ENCODE results near the gene RSKR.

RSKR gene

GRCh38 chr17:28622186-28622585, 8.2 kb upstream of the RSKR start:
- no peak overlapping the region for H3K4me3 ChIP-seq (replicated peaks; ENCODE audit: low read depth, low read length)
- TF ChIP-seq CTCF (IDR thresholded peaks at IDR 0.05; ENCODE audit: low read depth, low read length, missing control alignments), result no peak
- DNase-seq (ENCODE audit: extremely low read depth, low read depth), result no peak

DNA sequence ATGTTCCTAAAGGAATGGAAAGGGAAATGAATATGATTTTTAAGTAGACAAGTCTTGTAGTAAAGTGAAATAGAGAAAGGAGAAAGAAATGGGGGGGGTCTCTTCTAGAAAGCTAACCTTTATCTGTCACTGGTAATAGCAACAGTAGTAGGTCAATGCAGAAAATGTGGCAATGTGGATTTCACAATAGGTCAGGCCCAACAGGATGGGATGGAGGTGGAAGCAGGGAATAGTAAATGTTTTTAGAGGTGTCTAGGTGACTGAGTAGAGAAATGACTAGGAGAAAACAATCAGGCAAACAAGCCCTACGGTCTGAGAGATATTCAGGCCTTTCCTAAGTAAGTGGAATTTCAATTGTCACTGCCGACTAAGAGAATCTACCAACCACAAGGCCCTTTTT, 6.0 kb upstream of the RSKR start:
- no peak for TF ChIP-seq CTCF (IDR thresholded peaks at IDR 0.05; ENCODE audit: low read depth, low read length, missing control alignments)
- DNase-seq (ENCODE audit: extremely low read depth, low read depth), result no peak
- no peak overlapping the region for H3K4me3 ChIP-seq (replicated peaks; ENCODE audit: low read depth, low read length)

- H3K4me3 ChIP-seq (replicated peaks; ENCODE audit: low read depth, low read length), result no peak overlapping the region
- DNase-seq (ENCODE audit: extremely low read depth, low read depth), result no peak
- TF ChIP-seq CTCF (IDR thresholded peaks at IDR 0.05; ENCODE audit: low read depth, low read length, missing control alignments), result no peak
These were observed 4.5 kb upstream of the RSKR start for GRCh38 chr17:28618464-28618863.

DNA sequence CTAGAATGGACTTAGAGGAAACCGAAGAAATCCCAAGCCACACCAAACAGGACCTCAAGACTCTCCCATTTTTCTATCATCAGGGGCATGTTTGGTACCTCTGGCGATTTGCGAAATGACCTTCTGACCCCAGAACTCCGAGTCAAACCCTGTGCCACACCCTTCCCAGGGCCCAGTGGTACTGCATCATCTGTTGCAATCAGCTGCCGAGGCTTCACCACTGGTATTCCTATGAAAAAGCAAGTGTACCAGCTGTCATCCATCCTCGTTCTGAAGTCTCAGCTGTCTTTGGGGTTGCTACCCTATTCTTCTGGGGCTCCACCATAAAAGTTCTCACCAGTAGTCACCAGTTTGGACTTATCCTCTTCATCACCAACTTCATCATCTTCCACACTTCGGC, 2.3 kb upstream of the RSKR start:
- H3K4me3 ChIP-seq (replicated peaks; ENCODE audit: low read depth, low read length), result no peak overlapping the region
- DNase-seq (ENCODE audit: extremely low read depth, low read depth), result no peak
- no peak for TF ChIP-seq CTCF (IDR thresholded peaks at IDR 0.05; ENCODE audit: low read depth, low read length, missing control alignments)

DNA sequence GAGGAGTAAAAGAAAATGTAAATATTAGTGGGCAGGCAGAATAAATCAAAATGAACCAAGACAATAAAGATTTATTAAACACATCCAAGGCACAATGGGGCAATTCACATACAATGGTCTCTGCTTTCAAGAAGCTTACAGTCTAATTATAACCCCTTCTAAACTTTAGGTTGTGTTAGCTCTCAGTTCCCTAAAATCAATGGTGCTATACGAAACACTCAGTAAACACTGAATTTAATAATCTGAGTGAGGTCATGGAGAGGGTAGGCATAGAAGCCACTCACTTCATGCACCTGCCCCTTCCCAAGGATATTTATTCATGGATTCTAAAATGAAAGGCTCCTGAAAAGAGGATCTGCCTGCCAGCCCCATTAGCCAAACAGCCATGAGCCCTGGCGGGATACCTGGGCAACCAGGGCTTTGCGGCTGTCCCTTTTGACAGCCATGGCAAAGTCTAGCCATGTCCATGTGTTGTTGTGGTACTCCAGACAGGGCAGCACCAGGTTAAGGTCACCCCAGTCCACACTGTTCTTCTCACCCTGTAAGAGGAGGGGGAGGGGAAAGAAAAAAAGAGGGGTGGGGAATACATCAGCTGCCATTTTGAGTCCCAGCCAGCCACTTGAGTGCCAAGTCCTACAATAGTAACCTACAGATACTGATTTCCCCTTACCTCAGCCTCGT, 1.4 kb upstream of the RSKR start:
- no peak for DNase-seq (ENCODE audit: extremely low read depth, low read depth)
- no peak for TF ChIP-seq CTCF (IDR thresholded peaks at IDR 0.05; ENCODE audit: low read depth, low read length, missing control alignments)
- H3K4me3 ChIP-seq (replicated peaks; ENCODE audit: low read depth, low read length), result no peak overlapping the region

- no peak for DNase-seq (ENCODE audit: extremely low read depth, low read depth)
- H3K4me3 ChIP-seq (replicated peaks; ENCODE audit: low read depth, low read length), result no peak overlapping the region
- TF ChIP-seq CTCF (IDR thresholded peaks at IDR 0.05; ENCODE audit: low read depth, low read length, missing control alignments), result peak; percentile 73
These were observed 781 bp downstream of the RSKR start for GRCh38 chr17:28612936-28613872.
